CD14-positive monocyte (primary cell): ENCODE data around the gene CACNB4. TPM values are rescaled to one million over a fixed set of nuclear protein-coding genes. Genes with fewer than 3 reads are reported as not detected.

ENCODE experiments used
- DNase-seq, 3 donors: peaks; one replicate each; pipeline ENCODE4 v3.0.0-alpha.2; 2011 to 2022
- H2AFZ ChIP-seq: 2 replicates; pipeline ENCODE4 v1.6.0; 2012; ENCODE audit warnings: mild to moderate bottlenecking, low read depth, low read length, inconsistent platforms; ENCODE audit not compliant: insufficient read depth, poor library complexity, severe bottlenecking
- H3K27ac ChIP-seq, 2 donors: 1 replicate in 1 of 2; 2 replicates in 1 of 2; pipeline ENCODE4 v1.5.1; 2012 to 2013; ENCODE audit warnings: low read length in 2 of 2, control low read depth in 1 of 2, inconsistent platforms in 1 of 2, low read depth in 1 of 2, mild to moderate bottlenecking in 1 of 2
- H3K27me3 ChIP-seq, 2 donors: one replicate each; pipeline versions ENCODE4 v1.6.0 to v1.6.1; 2011 to 2013; ENCODE audit warnings: low read length in 2 of 2; ENCODE audit not compliant: control insufficient read depth in 2 of 2, insufficient read depth in 2 of 2
- H3K36me3 ChIP-seq, 2 donors: replicated peaks in 1 of 2; 1 replicate in 1 of 2; 2 replicates in 1 of 2; pipeline versions ENCODE4 v1.5.1 to v1.6.1; 2012 to 2013; ENCODE audit warnings: low read length in 2 of 2, control low read depth in 1 of 2, inconsistent platforms in 1 of 2, mild to moderate bottlenecking in 1 of 2; ENCODE audit not compliant: insufficient read depth in 2 of 2, control insufficient read depth in 1 of 2
- H3K4me1 ChIP-seq, 2 donors: 1 replicate in 1 of 2; 2 replicates in 1 of 2; pipeline versions ENCODE4 v1.5.1 to v1.6.1; 2012 to 2013; ENCODE audit warnings: low read length in 2 of 2, control low read depth in 1 of 2, inconsistent platforms in 1 of 2, mild to moderate bottlenecking in 1 of 2, moderate library complexity in 1 of 2; ENCODE audit not compliant: insufficient read depth in 2 of 2, control insufficient read depth in 1 of 2
- H3K4me2 ChIP-seq: replicated peaks from 2 replicates; pipeline ENCODE3; 2012; ENCODE audit warnings: low read length, moderate library complexity, mild to moderate bottlenecking; ENCODE audit not compliant: poor library complexity, severe bottlenecking; ENCODE audit errors: extremely low read depth
- H3K4me3 ChIP-seq, 3 experiments: fragments of 200-600 bp in 1 of 3; sonication (generic) in 1 of 3; replicated peaks in 1 of 3; 1 replicate in 2 of 3; 2 replicates in 1 of 3; pipeline ENCODE4 v1.5.1; 2011 to 2013; ENCODE audit warnings: low read length in 3 of 3, mild to moderate bottlenecking in 3 of 3, control low read depth in 2 of 3, low read depth in 2 of 3, inconsistent platforms in 1 of 3, moderate library complexity in 1 of 3
- H3K79me2 ChIP-seq: 2 replicates; pipeline ENCODE4 v1.6.0; 2012; ENCODE audit warnings: mild to moderate bottlenecking, control low read depth, inconsistent platforms, low read length, moderate library complexity; ENCODE audit not compliant: insufficient read depth
- H3K9ac ChIP-seq: 2 replicates; pipeline ENCODE4 v1.6.0; 2017; ENCODE audit warnings: low read length, mild to moderate bottlenecking; ENCODE audit not compliant: insufficient read depth, poor library complexity, severe bottlenecking
- H3K9me3 ChIP-seq, 2 donors: replicated peaks in 1 of 2; 1 replicate in 1 of 2; 2 replicates in 1 of 2; pipeline versions ENCODE4 v1.5.1 to v1.6.1; 2012 to 2013; ENCODE audit warnings: low read length in 2 of 2, control low read depth in 1 of 2; ENCODE audit not compliant: control insufficient read depth in 1 of 2, insufficient read depth in 1 of 2
- H4K20me1 ChIP-seq: 2 replicates; pipeline ENCODE4 v1.6.0; 2012; ENCODE audit warnings: mild to moderate bottlenecking, low read length, control low read depth, moderate library complexity; ENCODE audit not compliant: insufficient read depth
- H3K27ac Mint-ChIP-seq, 7 donors: one replicate each; pipeline ENCODE4 v1.8.0; 2020; ENCODE audit warnings: mild to moderate bottlenecking in 7 of 7, mixed read lengths in 7 of 7, moderate library complexity in 6 of 7, inconsistent platforms in 2 of 7
- H3K27me3 Mint-ChIP-seq, 3 donors: one replicate each; pipeline ENCODE4 v1.8.0; 2021 to 2022; ENCODE audit warnings: low read depth in 3 of 3, mild to moderate bottlenecking in 3 of 3, mixed read lengths in 3 of 3, moderate library complexity in 3 of 3, inconsistent platforms in 1 of 3
- H3K36me3 Mint-ChIP-seq, 2 donors: one replicate each; pipeline ENCODE4 v1.8.0; 2020; ENCODE audit warnings: mixed read lengths in 2 of 2, inconsistent platforms in 1 of 2, mild to moderate bottlenecking in 1 of 2
- H3K4me1 Mint-ChIP-seq: one replicate; pipeline ENCODE4 v1.8.0; 2020; ENCODE audit warnings: mild to moderate bottlenecking, mixed read lengths
- H3K4me3 Mint-ChIP-seq, 2 donors: one replicate each; pipeline ENCODE4 v1.8.0; 2020; ENCODE audit warnings: mild to moderate bottlenecking in 2 of 2, mixed read lengths in 2 of 2, moderate library complexity in 1 of 2
- H3K9me3 Mint-ChIP-seq, 7 donors: one replicate each; pipeline ENCODE4 v1.8.0; 2020 to 2022; ENCODE audit warnings: mixed read lengths in 7 of 7, mild to moderate bottlenecking in 6 of 7, moderate library complexity in 6 of 7, inconsistent platforms in 2 of 7
- CTCF ChIP-seq: fragments of 200-600 bp; IDR thresholded peaks from one replicate; pipeline ENCODE4 v1.8.0; 2022; ENCODE audit warnings: antibody characterized with exemption, mild to moderate bottlenecking
- WGBS: methylation state at CpG from one replicate; pipeline ENCODE4 v1.1.5; 2013; ENCODE audit warnings: missing lambda C conversion rate; ENCODE audit not compliant: insufficient coverage; 5-methylcytosine and 5-hydroxymethylcytosine counted together
- intact Hi-C, 2 donors: fragments of 100-400 bp; cut with micrococcal nuclease; formaldehyde crosslinking; loops; one replicate each; pipeline versions ENCODE4 v1.15.0 to v1.15.1; 2023
- polyA plus RNA-seq, 3 donors: library from polyadenylated mRNA; depleted of rRNA in 1 of 3; unstranded in 2 of 3; stranded (reverse) in 1 of 3; fragments of 300-500 nt in 2 of 3; fragments of >200 nt in 1 of 3; fragmentation: Illumina TruSeq in 2 of 3; gene quantifications; 1 replicate in 2 of 3; 2 replicates in 1 of 3; pipeline ENCODE4 v1.2.3, GENCODE V29; 2012 to 2021

CACNB4 gene
- polyA plus RNA-seq, 3 donors = 0.44 to 1.9 (median 1.1) TPM

GRCh38 chr2:151857650-151858049 lies 241.2 kb downstream of the CACNB4 start:
- Mint-ChIP-seq H3K4me1 (no peaks in the 10 kb centered on the region), H3K27ac (no peak overlapping the region), H3K4me3 (no peak overlapping the region), H3K27me3 (no peaks in the 10 kb centered on the region), H3K9me3 (peaks cover 0 to 3% (median 0%) of the 10 kb centered on the region in 7 donors), H3K36me3 (peaks cover 0 to 2% of the 10 kb centered on the region in 2 donors)
- H3K4me1 ChIP-seq = no peaks in the 10 kb centered on the region
- no peak for TF ChIP-seq CTCF
- H3K9ac ChIP-seq = no peak overlapping the region
- H3K27me3 ChIP-seq = no peaks in the 10 kb centered on the region
- no peaks in the 10 kb centered on the region for H4K20me1 ChIP-seq
- H2AFZ ChIP-seq = no peak overlapping the region
- H3K79me2 ChIP-seq = no peaks in the 10 kb centered on the region
- H3K4me3 ChIP-seq = no peak overlapping the region
- intact Hi-C loops = no loop called here
- H3K27ac ChIP-seq = no peak overlapping the region
- no peak for DNase-seq
- no peaks in the 10 kb centered on the region for H3K36me3 ChIP-seq
- no peak overlapping the region for H3K4me2 ChIP-seq
- no peaks in the 10 kb centered on the region for H3K9me3 ChIP-seq

GRCh38 chr2:151855111-151855510 lies 243.7 kb downstream of the CACNB4 start:
- intact Hi-C loops = no loop called here
- Histone ChIP-seq H3K4me2 (no peak overlapping the region), H2AFZ (no peak overlapping the region)

More at GRCh38 chr2:151855111-151855510, 243.7 kb downstream of the CACNB4 start:
- no peaks in the 10 kb centered on the region for H3K9me3 Mint-ChIP-seq
- no peaks in the 10 kb centered on the region for H3K79me2 ChIP-seq
- no peaks in the 10 kb centered on the region for H3K4me1 Mint-ChIP-seq
- H3K36me3 ChIP-seq = no peaks in the 10 kb centered on the region
- DNase-seq = no peak
- no peak for TF ChIP-seq CTCF
- no peaks in the 10 kb centered on the region for H4K20me1 ChIP-seq
- H3K4me1 ChIP-seq = no peaks in the 10 kb centered on the region
- H3K27me3 Mint-ChIP-seq = no peaks in the 10 kb centered on the region
- no peak overlapping the region for H3K27ac Mint-ChIP-seq
- H3K4me3 Mint-ChIP-seq = no peak overlapping the region
- no peak overlapping the region for H3K4me3 ChIP-seq
- peaks cover 0 to 2% of the 10 kb centered on the region in 2 donors for H3K36me3 Mint-ChIP-seq
- WGBS = no CpG with 5 or more reads among the region's 3 CpGs
- no peaks in the 10 kb centered on the region for H3K27me3 ChIP-seq
- H3K9me3 ChIP-seq = no peaks in the 10 kb centered on the region
- no peak overlapping the region for H3K9ac ChIP-seq
- H3K27ac ChIP-seq = no peak overlapping the region
